Raji (cell line): ENCODE data around the gene CETP.
A peak's percentile ranks its signal among the peaks of the same experiment; 100 is the strongest.

Experiments
- POLR2A ChIP-seq: IDR thresholded peaks from 2 replicates; pipeline ENCODE4 v1.6.1; 2011; ENCODE audit warnings: low read depth, low read length, control low read depth; ENCODE audit not compliant: insufficient read depth

Gene CETP

GRCh38 chr16:56931271-56931891, 30.4 kb upstream of the CETP start:
- no peak for TF ChIP-seq POLR2A

- peak; percentile 98 for TF ChIP-seq POLR2A
These were observed 29.6 kb upstream of the CETP start, which contains the start of gene HERPUD1 for GRCh38 chr16:56931892-56932720. HERPUD1 (plus strand) TSS chr16:56932142; CDS start chr16:56932245, 103 bp downstream.

- TF ChIP-seq POLR2A: peak; percentile 35; the same call in 1 of the 2 replicates
These were observed 28.8 kb upstream of the CETP start for GRCh38 chr16:56932721-56933619.

- no peak for TF ChIP-seq POLR2A
These were observed 27.7 kb upstream of the CETP start for GRCh38 chr16:56933828-56934598.

GRCh38 chr16:56935201-56935600, 26.5 kb upstream of the CETP start:
- no peak for TF ChIP-seq POLR2A

- no peak for TF ChIP-seq POLR2A
These were observed 25.3 kb upstream of the CETP start for GRCh38 chr16:56936491-56936890.

- no peak for TF ChIP-seq POLR2A
These were observed 24.8 kb upstream of the CETP start for GRCh38 chr16:56936950-56937349.

GRCh38 chr16:56938664-56939513, 22.9 kb upstream of the CETP start:
- no peak for TF ChIP-seq POLR2A

GRCh38 chr16:56939801-56940200, 21.9 kb upstream of the CETP start:
- no peak for TF ChIP-seq POLR2A

- TF ChIP-seq POLR2A: no peak
These were observed 20.7 kb upstream of the CETP start for GRCh38 chr16:56941092-56941491.

- TF ChIP-seq POLR2A: no peak
These were observed 19.9 kb upstream of the CETP start for GRCh38 chr16:56941856-56942331.

- TF ChIP-seq POLR2A: no peak
These were observed 17.9 kb upstream of the CETP start for GRCh38 chr16:56943761-56944375.

GRCh38 chr16:56944954-56945839, 16.6 kb upstream of the CETP start:
- TF ChIP-seq POLR2A: no peak
